Muscle of back (tissue), 11 donors: ENCODE measurements around the gene SH3RF3. TPM values are rescaled to one million over a fixed set of nuclear protein-coding genes. Genes with fewer than 3 reads are reported as not detected.
"Not testable (repeated sequence)": the region's sequence is repeated elsewhere in the genome, so short reads cannot be mapped to it uniquely, and the experiment has no call there.

Experiments used
- DNase-seq, 3 donors: peaks; one replicate each; pipeline versions ENCODE4 v3.0.0 to v3.0.0-alpha.2; 2013
- polyA plus RNA-seq, 10 donors: library from polyadenylated mRNA; unstranded; fragments of 120-200 nt; gene quantifications; one replicate each; pipeline ENCODE4 v1.2.1, GENCODE V29; 2013; ENCODE audit not compliant: insufficient read length in 10 of 10

Gene SH3RF3
- polyA plus RNA-seq, 10 donors, result 3.8 to 7.0 (median 4.7) TPM

GRCh38 chr2:109217362-109218086 is 88.5 kb downstream of the SH3RF3 start:
- DNase-seq, result no peak

GRCh38 chr2:109218087-109218791 is 89.2 kb downstream of the SH3RF3 start:
- DNase-seq, result no peak

DNA sequence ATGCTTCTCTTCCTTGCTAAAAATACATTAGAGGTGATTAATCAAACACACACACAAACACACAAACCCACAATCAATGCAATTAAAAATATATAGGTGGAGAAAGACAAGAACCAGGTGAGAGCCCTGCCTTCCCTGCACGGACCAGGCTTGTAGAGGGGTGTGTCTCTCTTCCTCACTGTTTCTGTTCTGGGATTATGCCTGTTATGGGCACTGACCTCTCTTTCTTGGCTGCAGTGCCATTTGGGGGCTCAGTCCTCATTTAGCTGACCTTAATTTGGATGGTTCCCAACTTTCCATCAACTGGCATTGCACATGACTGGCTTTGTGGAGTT is 89.8 kb downstream of the SH3RF3 start:
- no peak for DNase-seq

- no peak for DNase-seq
These were observed 91.9 kb downstream of the SH3RF3 start for GRCh38 chr2:109220860-109221259.

- DNase-seq, result not testable (repeated sequence)
These were observed 92.3 kb downstream of the SH3RF3 start for GRCh38 chr2:109221316-109221715.

GRCh38 chr2:109222422-109222821 is 93.4 kb downstream of the SH3RF3 start:
- DNase-seq, result no peak

- no peak for DNase-seq
These were observed 93.9 kb downstream of the SH3RF3 start for GRCh38 chr2:109222825-109223471.

- no peak for DNase-seq
These were observed 94.5 kb downstream of the SH3RF3 start for GRCh38 chr2:109223490-109223889.

GRCh38 chr2:109224341-109224740 is 95.3 kb downstream of the SH3RF3 start:
- DNase-seq, result not testable (repeated sequence)

DNA sequence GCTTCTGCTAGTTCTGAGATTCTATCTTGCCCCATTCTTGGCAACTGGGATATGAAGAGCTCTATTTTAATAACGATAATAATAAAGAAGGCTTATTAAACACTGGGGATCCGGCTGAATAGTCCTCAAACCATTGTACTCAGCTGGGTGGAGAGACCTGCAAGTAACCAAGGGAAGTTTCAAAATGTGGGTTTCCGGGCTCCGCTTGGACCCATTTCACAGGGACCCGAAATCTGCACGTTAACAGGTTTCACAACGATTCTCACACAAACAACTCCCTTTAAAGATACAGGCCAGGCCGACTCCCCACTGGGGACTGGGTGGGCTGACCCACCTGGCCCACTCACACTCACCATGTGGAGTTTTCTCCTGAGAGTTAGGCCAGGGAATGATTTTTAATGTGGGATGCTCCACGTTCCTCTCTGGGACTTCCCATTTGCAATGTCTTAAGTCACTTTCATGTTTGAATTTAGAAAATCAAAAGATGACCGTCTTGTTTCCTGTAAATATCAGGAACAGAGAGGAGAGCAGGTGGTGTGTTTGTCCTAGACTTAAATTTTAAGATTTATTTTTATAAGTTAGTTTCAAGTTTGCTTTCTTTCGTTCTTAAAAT is 96.3 kb downstream of the SH3RF3 start:
- no peak for DNase-seq

DNA sequence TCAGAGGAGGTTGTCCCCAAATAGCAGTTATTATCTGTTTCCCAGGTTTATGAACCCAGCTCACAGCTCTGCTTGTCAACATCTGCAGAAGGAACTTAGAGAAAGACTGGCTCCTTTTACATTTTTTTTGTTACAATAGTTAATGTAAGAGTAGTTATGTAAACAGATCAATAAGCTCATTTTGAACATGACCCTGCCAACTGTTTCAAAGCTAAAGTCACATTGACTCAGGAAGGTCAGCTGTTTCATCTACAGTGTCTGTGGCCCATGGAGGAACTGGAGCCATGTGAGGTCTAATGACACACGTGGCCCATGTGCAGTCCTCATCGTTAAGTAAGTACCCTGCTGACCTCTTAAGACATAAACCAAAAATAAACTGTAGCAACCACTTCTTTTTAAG is 97.1 kb downstream of the SH3RF3 start:
- DNase-seq, result no peak

DNA sequence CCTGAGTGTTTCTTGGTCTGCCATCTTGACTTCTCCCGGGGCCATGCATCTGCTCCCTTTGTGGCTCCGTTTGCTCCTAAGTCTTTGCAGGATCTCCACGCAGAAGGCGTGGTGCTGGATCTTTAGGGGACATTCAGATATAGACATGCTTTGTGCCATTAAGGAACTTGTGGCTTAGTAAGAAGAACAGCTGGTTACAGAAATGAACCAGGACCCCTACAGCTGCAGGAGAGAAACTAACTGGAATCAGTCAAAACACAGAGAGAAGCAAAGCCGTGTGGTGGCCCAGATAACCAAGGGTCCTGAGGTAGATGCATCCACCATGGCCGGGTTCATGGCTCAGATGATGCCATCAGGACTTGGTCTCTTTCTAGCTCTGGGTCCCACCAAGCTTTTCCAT is 97.6 kb downstream of the SH3RF3 start:
- no peak for DNase-seq

DNA sequence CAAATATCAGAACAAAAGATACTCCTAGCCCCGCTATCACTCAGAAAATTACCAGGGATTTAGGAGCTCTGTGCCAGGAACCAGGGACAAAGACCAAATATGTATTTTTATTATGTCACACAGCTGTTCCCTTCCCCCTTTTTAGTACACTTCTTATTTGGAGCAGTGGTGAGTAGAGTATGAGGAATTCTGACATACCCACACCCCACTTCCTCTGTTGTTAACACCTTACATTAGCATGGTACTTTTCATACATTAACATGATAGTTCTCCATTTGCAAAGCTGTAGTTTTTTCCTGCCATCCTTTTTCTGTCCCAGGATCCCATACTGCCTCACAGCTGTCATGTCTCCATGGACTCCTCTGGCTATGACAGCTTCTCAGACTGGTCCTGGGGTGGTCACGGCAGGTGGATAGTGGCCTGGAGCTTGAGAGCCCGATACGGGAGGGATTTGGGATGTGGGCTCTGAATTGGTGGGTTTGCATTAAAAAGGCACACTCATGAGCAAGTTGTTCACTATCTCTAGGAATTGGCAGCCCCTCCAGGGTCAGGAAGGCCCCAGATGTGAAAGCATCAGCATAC is 100.2 kb downstream of the SH3RF3 start:
- DNase-seq, result no peak

DNA sequence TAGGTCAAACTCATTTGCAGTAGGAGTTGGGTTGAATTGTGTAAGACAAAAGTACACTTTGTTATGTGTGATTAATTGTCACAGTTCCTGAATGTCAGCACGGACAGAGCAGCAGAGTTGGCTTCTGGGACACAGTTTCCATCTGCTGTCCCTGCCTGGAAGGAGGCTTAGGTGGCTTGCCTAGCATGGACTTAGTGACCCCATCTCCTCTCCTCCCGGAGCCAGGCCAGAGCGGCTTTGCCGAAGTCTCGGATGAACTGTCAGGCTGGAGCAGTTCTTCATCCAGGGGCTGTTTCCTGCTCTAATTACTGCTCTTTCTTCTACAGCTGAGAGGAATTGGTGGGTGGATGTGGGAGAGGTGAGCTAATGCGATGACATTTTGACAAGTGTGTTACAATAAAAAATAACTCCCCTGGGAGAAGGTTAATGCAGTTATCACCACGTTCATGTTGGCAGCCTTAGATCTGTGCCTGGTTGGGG is 102.0 kb downstream of the SH3RF3 start:
- DNase-seq, result no peak

DNA sequence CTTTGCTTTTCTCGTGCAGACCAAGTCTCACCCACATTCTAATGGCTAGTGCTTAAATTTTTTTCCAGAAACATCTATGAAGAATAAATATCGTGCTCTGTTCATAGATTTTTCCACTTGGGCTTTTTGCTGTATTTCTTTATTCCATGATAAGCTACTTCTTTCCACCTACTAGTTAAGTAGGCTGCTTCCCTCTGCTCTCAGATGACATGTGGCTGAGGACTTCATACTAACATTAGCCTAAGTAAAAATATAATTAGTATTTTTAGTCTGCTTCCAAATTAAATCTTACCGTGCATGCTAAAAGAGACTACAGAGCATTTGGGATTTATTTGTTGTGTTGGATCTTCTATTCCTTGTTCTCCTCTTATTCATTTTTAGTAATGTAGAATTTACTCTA is 102.4 kb downstream of the SH3RF3 start:
- no peak for DNase-seq

DNA sequence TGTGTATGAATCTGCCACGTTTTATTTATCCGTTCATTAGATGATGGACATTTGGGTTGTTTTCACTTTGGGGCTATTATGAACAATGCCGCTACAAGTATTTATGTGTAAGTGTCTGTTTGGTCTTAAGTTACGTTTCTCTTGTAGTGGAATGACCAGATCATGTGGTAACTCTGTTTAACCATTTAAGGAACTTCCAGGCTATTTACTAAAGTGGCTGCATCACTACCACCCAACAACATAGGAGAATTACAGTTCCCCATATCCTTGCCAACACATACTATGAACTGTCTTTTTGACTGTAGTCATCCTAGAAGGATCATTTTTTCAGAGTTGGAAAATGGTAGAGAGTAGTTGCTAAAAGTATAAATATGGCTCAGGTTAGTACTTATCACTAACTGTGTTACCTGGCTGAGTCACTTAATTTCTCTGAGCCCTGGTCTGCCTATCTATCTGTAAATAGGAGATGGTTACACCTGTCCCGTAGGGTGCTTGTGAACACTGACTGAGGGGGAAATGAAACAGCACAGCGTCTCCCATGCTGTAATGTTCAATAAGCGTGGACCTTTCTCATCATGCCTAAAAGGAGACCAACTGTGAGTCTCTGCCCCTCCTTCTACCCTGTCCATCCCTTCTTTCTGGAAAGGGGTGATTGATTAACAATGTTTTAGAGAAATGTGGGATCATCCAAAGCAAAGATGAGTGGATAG is 103.1 kb downstream of the SH3RF3 start:
- DNase-seq, result no peak

GRCh38 chr2:109232909-109233308 is 103.9 kb downstream of the SH3RF3 start:
- no peak for DNase-seq

DNA sequence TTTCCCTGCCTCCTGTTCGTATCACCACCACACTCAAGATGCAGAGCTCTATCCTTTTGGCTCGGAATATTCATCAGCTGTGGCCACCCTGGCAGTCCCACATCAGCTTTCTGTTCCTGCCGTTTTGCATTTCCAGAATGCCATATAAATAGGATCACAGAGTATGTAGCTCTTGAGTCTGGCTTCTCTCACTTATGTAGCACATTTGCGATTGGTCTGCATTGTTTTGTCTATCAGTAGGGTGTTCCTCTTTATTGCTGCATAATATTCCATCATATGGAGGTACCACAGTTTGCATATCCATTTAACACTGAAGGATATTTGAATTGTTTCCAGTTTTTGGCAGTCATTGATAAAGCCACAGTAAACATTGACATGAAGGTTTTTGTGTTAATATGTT is 104.6 kb downstream of the SH3RF3 start:
- DNase-seq, result no peak

DNA sequence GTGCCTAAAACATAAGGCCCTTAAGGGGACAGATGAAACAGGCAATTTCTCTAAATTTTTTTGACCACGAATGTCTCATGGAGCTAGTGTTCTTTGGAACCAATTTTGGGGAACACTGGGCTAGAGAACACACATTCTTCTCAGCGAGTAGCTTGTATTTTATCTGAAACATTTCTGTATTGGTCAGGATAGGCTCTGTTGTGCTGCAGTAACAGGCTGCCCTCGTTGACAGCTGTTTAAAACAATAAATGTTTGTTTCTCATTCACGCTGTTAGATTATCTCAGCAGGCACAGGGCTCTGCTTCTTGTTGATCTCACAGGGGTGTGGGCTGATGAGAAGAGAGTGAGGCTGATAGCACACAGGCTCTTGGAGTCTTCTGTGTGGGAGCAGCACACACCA is 105.3 kb downstream of the SH3RF3 start:
- no peak for DNase-seq

GRCh38 chr2:109236147-109236546 is 107.1 kb downstream of the SH3RF3 start:
- no peak for DNase-seq

DNA sequence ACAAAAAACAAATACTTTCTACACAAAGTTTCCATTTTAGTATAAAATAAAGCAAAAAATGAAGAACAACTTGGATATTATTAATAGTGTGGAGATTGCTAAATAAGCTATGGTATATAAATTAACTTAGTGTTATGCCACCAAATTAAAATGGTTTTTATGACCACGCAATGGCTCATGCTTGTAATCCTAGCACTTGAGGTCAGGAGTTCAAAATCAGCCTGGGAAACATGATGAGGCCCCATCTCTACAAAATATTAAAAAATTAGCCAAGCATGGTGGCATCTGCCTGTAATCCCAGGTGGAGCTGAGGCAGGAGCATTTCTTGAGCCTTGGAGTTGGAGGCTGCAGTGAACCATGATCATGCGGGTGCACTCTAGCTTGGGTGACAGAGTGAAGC is 108.8 kb downstream of the SH3RF3 start:
- DNase-seq, result no peak

GRCh38 chr2:109238580-109238979 is 109.6 kb downstream of the SH3RF3 start:
- peak in 1 of 3 donors; percentile 61 for DNase-seq
